GM19463 (cell line): ENCODE results near the gene NPAS3.

Experiments
- ATAC-seq: cut with Tn5 transposase; IDR thresholded peaks from one replicate; pipeline ENCODE4 v1.9.1; 2021; ENCODE audit warnings: mild to moderate bottlenecking, moderate library complexity; ENCODE audit not compliant: unreplicated experiment

NPAS3 gene

DNA sequence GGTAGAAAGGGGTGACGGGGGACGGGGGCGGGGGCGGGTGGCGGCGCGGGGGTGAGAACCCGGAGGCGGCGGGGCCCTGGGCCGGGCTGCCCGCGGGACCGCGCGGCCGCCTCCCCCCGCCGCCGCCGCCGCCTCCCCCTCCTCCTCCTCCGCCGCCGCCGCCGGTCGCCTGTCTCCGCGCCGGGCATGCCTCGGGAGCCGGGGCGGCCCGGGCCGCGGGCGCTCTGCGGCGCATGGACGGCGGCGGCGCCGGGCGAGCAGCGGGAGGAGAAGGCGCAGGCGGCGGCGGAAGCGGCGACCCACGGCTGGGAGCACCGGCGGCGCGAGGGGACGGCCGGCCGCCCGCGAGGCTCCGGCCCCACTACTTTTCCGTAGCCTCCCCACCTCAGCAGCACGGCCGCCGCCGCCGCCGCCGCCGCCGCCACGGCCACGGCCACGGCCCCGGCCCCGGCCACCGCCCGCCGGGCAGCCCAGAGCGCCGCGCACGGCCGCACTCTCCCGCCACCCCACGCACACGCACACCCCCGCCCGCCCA is at the start of gene NPAS3:
TSS of gene NPAS3 (plus strand) at position 161 of the 535 bp plus-strand sequence.
- ATAC-seq: peak; percentile 28

DNA sequence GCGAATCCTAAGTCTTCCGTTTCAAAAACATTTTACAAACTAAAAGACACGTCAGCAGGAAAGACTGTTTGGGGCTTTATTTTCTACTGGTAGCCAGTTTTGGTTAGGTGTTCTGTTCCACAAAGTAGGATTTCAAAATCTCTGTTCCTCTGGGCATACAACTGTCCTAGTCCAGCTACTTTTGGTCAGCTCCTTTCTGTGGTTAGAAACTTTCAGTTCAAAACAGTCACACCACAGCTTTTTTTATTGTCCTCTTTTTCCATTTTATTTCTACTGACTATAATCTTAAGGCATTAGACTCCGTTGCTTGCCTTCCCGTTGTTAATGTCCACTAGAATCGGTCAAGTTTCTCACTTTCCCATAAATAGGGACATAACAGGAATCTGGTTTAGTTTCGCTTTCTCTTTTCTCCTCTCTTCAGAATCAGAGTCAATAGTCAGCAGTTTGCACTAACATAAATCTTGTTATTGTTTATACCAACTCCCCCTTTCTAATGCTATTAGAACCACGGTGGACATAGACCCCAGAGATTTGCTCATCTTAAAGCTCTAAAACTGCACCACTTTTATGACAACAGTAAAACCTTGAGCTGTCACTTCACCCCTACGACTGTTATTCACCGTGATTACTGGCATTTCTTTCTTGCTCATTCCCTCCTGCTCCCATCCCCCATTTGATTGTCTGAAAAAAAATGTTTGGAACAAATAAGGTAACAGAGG is 41.5 kb upstream of the NPAS3 start:
- no peak for ATAC-seq

DNA sequence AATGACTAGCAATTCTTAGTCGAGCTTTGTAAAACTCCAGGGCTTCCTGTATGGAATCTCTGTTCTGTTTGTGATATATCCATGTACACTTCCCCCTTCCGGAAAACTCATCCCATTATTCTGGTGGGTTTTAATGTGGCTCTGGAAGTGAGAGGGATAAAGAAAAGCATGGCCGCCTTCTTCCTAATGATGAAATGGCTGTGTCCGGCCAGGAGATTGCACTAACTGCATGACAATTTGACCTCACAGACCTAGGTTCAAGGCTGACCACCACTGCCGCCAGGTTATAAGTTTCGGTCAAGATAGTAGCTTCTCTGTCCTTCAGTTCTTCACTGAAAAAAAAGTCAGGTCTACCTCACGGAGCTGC is 41.0 kb upstream of the NPAS3 start:
- no peak for ATAC-seq

DNA sequence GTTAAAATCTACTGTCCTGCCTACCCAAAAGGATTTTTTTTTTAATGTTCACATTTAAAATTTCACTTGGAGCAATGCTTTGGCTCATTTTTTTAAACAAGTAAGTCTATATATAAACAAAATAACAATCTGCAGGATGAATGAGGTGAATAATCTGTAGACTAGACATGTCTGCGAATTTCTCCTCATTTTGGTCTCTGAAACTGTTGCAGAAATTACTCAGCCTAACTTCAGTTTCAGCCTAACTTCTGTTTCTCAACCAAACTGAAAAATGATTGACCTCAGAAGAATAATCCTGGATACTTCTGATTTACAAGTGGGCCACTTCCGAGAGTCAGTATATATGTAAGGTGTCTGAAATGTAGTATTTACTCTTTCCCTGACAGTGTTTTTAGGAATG is 39.8 kb upstream of the NPAS3 start:
- ATAC-seq: no peak

DNA sequence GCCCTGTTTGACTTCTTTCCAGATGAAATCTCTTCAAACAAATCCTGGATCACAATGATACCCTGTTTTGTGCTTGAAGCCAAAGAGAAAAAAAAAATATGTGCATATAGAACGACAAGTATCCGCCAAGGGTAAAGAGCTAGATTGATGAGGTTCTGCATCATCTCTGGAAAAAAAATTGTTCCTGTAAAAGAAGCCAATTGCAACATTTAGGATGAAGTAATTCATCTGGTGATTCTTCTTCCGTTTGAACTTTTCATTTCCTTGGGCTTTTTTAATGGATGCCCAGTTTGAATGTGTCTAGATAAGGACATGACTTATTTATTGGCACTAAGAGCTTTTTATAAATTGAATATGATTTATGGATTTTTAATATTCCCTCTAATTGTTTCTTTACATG is 38.1 kb upstream of the NPAS3 start:
- no peak for ATAC-seq

DNA sequence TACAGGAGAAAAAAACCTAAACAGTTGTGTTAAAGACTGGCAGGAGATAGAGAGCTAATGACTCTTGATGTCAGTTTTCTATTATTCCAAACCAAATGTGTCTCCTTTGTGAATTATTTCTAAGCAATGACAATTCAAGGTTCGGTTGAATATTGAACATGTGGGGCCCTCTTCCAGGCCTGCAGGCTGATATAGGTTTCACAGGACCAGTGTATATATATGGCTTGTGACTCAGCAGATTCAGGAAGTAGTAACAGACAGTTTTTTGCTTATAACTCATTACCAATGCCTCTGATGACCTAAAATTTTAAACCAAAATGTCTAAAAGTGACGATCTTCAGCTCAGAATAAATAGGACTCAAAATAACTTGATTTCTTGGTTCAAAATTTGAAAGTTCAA is 33.7 kb upstream of the NPAS3 start:
- ATAC-seq: no peak

DNA sequence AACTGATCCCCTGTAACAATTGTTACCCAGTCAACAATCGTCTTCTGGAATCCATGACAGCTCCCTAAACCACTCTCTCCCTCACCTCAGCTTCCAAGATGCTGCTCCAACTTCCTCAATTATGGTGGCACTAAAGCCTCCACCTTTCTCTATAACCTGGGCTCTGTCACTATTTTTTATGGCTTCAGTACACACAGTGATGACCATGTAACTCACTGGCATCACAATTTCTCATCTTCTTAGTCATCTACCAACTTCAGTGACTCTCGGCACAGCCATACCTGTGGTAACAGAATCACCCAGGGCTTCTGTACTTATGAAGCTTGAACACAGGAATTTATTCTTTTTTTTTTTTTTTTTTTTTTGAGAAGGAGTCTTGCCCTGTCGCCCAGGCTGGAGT is 32.0 kb upstream of the NPAS3 start:
- ATAC-seq: no peak

DNA sequence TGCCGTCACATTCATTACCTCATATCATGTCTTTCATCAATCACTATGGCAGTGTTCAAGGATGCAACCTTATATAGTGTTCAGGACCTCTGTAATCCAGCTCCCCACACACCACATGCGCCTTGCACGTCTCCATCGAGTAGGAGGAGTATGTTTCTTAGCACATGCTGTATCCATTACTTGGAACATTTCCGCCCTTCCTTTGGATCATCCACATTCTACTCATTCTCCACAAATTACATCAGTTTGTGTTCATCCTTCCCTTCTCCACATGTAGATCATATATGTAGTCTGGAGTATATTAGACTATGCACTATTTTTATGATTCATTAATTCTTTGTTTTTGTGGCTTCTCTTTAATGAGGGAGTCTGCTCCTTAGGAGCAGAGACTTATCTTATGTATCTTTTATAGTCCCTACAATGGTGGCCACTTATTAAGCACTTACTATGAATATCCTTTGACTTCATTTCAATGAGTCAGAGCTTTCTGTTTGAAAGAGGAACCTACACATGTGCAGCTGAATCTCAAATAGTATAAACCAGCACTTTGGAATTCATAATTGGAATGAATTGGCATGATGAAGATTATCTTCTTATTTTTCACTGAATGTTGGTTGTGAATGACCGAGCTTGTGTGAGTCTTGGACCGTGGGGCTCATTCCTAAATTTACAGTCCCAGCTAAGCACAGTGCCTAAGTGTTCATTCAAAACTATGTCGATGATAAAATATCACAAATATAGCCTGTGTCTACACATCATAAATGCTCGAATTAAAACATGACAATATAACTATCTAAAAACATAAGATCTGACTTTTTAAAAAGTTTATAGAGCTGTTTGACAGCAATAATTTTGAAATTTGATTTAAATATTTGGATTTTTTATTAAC is 30.2 kb upstream of the NPAS3 start:
- no peak for ATAC-seq

DNA sequence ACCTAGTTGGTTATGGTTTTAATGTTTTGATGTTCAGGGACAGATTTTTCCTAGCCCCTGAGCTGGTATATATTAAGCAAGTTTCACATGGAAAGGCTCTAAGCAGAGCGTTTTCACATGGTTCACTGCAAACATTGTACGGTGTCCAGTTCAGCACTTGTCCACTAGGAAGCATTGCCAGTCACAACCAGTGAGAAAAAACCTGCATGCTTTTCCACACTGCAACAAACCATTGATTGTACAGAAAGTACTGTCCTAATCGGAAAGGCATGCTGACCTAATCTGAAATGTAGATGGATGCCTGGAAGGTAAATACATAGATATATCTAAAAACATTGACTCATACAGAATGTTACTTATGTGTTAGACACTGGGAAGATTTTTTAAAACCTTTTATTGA is 25.0 kb upstream of the NPAS3 start:
- ATAC-seq: no peak

DNA sequence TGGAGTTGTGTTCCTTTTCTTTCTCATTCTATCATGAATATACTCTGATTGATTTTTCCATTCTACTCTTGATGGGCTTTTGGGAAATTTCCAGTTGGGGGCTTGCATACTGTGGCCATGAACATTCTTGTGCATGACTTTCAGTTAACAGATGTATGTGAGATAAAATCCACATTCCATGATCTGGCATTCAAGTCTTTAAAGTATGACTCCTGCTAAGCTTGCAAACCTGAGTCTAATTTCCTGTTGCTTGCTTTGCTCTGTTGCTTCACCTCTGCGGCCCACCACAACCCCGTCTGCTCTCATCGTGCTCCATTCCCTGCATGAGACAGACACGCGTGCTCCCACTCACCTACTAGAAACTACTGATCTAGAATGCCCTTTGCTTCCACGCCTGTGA is 24.3 kb upstream of the NPAS3 start:
- ATAC-seq: no peak

DNA sequence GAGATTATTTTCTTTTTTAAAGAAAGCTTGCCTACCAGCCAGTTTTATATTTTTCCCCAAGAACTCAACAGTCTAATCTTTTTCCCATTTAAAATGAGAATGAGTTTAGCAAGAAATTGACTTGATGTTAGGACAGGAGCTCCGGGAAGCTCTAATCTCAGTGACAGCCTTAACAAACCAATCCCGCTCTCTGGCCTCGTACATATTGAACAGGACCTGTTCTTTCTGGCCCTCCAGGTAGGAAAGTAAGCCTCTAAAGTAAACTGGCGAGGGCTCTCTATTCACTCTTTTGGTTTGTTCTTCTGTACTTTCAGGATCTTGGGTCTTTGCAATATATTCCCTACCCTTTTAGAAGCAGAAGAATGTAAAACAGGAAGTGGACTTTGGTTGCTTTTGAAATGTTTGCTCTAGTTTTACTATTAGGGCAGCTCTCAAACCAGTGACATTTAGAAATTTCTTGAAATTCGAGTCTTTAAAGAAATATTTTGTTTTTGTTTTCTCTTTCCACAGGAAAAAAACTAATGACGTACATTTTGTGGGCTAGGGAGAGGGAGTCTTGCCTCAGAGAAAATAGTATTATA is 17.9 kb upstream of the NPAS3 start:
- no peak for ATAC-seq

DNA sequence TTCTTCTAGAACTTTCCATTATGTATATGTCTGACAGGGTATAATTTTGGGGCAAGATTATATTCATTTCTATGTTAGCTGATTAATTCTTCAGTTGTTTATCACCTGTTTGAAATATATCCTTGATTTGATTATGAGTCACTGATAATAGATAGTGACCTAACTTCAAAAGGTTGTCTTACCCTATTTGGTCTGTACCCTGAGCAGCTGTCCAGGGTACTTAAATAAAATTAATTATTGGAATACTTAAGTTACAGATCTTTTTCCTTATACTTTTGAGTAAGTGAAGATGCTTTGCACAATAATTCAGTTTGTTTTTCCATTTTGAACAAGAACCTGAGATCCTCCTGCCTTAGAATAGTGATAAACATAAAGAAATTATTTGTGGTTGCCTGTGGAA is 13.2 kb upstream of the NPAS3 start:
- no peak for ATAC-seq

DNA sequence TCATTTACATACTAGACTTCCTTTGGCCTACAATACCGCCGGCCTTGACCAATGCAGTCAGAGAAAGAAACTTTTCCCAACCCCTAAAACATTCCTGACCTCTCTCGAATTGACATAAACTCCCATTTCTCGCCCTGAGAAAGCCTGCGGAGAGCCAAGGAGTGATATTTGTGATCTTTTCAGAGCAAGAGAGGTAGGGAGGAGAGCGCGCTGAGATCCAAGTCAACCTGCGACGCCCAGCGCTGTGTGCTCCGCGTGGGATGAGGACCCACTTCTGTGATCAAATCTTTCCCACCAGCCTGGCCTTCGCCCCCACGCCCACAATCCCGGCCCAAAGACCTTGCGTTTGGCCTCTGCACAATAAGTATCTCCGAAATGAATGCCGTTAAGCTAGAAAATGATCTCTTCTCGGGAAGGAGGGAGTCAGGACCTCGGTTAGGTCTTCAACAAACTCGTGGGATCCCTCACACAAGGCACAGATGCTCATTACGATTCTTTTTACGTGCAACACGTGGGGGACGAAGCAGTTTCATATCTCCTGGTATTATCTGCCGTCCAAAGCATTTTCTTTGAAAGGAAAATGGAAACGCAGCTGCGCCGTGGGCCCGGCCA is 6.3 kb upstream of the NPAS3 start:
- ATAC-seq: no peak

DNA sequence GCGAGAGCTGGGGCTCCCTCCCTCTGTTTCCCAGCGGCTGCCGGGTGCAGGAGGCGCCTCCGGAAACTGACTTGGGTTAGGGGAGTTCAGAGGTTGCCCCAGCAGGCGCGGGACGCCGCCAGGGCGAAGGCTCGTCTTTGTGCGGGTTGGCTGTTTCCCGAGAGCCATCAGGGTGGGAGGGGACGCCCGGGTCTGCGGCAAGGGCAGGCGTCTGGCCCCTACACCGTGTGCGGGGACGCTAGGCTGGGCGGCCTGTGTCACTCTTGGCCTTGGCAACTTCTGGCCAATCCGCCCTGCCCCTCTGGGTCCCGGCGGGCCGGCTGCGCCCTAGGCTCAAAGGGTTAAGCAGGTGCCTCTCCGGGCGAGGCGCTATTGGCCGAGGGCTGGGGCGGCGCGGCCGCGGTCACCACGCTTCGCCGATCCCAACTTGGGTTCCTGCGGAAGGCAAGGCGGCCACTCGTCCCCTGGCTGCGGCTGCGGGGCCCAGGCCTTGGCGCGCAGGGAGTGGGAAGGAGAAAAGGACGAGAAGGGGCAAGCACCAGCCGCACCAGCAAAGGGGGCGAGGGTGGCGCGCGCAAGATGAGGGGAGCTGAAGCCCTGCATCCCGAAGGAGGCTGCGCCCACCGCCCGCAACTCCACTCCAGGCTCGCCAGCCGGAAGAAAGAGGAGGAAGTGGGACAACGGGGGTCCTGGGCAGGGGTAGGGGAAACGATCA is 5.6 kb upstream of the NPAS3 start:
- ATAC-seq: no peak

DNA sequence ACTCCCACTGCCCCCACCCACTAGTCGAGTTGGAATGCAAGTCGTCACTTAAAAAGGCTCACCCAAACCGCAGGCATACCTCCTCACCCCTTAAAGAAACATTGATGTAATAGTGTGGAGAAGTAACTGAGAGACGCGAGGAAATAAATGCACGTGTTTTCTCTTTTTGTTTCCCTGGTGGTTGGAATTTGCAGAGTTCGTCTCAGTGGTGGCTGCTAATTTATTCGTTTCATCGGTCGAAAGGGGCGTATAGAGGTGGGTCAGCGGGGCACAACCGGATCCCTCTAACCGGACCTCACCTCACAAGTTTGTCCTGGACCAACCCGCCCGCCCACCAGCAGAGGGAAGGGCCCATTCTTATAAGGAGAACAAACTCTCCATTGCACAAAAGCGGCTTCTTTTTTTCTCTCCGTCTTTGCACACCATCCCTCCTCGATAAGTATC is 5.0 kb upstream of the NPAS3 start:
- ATAC-seq: no peak

DNA sequence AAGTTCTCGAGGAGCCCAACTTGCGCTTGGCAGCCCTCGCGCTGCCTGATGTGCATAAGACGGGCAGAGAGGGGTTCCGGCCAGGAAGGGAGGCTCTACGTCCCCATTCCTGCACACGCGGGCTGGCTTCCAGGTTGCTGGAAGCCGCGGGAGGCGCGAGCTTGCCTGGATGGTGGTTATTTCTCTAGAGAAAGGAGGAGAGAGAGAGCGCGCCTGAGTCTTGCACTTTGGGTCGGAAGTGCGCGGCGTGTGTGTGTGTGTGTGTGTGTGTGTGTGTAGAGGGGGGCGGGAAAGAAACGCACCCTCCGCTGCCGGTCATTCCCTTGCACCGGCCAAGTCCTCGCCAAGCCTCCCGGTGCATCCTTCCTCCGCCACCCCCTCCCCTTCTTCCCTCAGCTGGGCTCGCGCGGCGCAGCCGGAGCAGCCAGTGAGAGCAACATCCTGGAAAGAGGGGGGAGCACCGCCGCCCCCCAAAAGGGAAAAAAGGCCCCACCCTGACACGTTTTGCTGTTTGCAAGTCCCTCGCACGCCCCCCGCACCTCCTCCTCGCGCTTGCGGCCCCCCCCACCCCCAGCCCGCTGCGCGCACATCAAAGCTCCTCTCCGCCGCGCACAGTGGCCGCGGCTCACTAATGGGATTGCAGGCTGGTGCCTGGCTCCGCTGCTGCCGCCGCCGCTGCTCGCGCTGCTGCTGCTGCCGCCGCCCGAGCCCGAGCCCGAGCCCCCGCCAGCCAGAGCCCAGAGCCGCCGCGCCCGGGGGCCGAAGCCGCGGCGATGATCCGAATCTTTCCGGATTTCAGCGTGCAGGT is 4.4 kb upstream of the NPAS3 start:
- ATAC-seq: no peak

DNA sequence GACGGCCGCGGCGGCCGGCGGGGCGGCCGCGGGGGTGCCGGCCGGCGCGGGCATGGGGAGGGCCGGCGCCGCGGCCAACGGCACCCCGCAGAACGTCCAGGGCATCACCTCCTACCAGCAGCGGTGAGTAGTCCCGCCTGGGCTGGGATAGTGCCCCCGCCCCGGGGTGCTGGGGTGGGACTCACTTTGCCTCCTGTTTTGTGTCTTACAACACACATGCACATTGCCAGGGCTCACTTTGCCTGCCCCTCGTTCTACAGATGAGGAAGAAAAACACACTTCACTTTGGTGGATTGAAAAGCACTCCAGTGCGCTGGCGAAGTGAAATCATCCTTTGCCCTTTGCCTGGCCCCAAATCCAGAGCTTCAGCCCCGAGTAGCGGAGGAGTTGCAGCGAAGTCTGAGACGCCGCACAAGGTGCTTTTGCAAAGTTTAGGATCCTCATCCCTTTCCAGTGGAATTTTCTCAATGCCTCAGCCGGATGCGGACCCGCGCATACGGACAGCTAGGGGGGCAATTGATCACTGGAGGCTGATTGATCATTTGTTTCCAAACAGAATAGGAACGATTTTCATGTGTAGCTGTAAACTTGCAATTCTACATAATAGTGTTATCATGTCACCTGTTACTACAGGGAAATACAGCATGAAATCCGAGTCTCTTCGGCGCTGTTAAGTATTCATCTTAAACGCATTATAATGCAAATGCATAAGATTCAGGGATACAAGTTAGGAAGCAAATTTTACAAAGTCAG is 3.6 kb upstream of the NPAS3 start:
- ATAC-seq: no peak

DNA sequence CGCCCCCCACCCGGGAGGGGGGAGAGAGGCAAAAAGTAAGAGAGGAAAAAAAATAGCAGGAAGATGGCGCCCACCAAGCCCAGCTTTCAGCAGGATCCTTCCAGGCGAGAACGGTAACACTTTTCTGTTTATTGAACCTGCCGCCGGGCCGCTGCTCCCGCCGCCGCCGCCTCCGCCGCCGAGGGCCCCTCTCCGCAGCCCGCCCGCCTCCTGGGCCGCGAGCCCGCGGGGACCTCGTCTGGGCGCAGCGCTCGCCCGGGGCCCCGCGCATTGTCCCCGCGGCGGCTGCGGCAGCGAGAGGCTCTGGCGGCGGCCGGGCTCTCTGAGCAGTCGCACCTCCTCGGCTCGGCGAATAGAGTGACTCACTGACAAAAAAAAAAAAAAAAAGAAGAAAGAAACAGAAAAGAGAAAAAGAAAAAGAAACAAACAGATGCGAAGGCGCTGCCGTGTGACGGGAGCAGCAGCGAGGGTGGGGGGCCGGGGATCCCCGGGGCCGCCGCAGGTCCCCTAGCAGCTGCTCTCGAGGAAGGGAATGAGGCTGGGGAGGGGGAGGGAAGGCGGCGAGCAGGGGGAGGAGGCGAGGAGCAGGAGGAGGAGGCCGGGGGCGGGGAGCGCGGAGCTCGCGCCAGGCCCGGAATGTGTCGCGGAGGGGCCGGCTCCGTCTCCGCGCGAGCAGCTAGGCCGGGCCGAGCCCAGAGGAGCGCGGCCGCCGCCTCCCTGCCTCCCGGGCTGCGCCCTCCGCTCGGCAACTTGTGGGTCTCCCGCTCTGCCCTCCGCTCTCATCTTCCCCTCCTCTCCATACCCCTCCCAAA is 781 bp downstream of the NPAS3 start:
- ATAC-seq: peak; percentile 30
